ENCODE measurements around the gene NFE2L3. TPM values are rescaled to one million over a fixed set of nuclear protein-coding genes. Genes with fewer than 3 reads are reported as not detected.

Gene NFE2L3
- total and polyA plus RNA-seq, 9 of the 15 experiments (the other 6 are each of a cell fraction or from before 2014, with no cell fraction given): 2.9 to 16.9 (median 12.4) TPM

GRCh38 chr7:26201247-26202018 is 49.4 kb downstream of the NFE2L3 start, which contains the start of gene CBX3 (continued):
- TF ChIP-seq, protein P1, sequence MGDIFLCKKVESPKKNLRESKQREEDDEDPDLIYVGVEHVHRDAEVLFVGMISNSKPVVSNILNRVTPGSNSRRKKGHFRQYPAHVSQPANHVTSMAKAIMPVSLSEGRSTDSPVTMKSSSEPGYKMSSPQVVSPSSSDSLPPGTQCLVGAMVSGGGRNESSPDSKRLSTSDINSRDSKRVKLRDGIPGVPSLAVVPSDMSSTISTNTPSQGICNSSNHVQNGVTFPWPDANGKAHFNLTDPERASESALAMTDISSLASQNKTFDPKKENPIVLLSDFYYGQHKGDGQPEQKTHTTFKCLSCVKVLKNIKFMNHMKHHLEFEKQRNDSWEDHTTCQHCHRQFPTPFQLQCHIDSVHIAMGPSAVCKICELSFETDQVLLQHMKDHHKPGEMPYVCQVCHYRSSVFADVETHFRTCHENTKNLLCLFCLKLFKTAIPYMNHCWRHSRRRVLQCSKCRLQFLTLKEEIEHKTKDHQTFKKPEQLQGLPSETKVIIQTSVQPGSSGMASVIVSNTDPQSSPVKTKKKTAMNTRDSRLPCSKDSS (IDR thresholded peaks at IDR 0.05; ENCODE audit: low read depth, partially characterized antibody): no peak
- TF ChIP-seq, protein P2, sequence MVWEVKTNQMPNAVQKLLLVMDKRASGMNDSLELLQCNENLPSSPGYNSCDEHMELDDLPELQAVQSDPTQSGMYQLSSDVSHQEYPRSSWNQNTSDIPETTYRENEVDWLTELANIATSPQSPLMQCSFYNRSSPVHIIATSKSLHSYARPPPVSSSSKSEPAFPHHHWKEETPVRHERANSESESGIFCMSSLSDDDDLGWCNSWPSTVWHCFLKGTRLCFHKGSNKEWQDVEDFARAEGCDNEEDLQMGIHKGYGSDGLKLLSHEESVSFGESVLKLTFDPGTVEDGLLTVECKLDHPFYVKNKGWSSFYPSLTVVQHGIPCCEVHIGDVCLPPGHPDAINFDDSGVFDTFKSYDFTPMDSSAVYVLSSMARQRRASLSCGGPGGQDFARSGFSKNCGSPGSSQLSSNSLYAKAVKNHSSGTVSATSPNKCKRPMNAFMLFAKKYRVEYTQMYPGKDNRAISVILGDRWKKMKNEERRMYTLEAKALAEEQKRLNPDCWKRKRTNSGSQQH (CRISPR knock-in tag; IDR thresholded peaks at IDR 0.05): peak; percentile 79; the same call in 1 of the 2 replicates
- TF ChIP-seq, protein P3, sequence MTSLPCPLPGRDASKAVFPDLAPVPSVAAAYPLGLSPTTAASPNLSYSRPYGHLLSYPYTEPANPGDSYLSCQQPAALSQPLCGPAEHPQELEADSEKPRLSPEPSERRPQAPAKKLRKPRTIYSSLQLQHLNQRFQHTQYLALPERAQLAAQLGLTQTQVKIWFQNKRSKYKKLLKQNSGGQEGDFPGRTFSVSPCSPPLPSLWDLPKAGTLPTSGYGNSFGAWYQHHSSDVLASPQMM (CRISPR knock-in tag; IDR thresholded peaks at IDR 0.05): no peak
- TF ChIP-seq RAD21 (CRISPR knock-in tag; conservative IDR thresholded peaks at IDR 0.05 in 1 of 2, IDR thresholded peaks at IDR 0.05 in 1 of 2) (no peak), RBM14 (IDR thresholded peaks at IDR 0.05; ENCODE audit: borderline replicate concordance, insufficient read depth, low read depth, low read length) (no peak), YBX1 (IDR thresholded peaks at IDR 0.05) (no peak), ETV5 (CRISPR knock-in tag; IDR thresholded peaks at IDR 0.05; ENCODE audit: low read depth) (no peak), ZNF3 (CRISPR knock-in tag; IDR thresholded peaks at IDR 0.05) (no peak), ELF2 (CRISPR knock-in tag; IDR thresholded peaks at IDR 0.05) (peak; percentile 75; the same call in 1 of the 2 replicates), TAF7 (tag; IDR thresholded peaks at IDR 0.05) (peak; percentile 82), ZNF76 (CRISPR knock-in tag; IDR thresholded peaks at IDR 0.05; ENCODE audit: borderline replicate concordance) (no peak), U2AF1 (optimal IDR thresholded peaks at IDR 0.05; ENCODE audit: low read depth, low read length) (peak; percentile 74), GTF3C2 (IDR thresholded peaks at IDR 0.05; ENCODE audit: borderline replicate concordance, extremely low read depth, insufficient read length) (no peak), CHD4 (IDR thresholded peaks at IDR 0.05; ENCODE audit: insufficient read depth, insufficient replicate concordance, low read depth, low read length, poor library complexity, severe bottlenecking) (no peak), ATF1 (CRISPR knock-in tag; IDR thresholded peaks at IDR 0.05) (0 out of 2 replicates have a peak, but pooled peaks have one; percentile 3), ATF1 (tag; IDR thresholded peaks at IDR 0.05) (no peak), HDGF (IDR thresholded peaks at IDR 0.05) (no peak)
- TF ChIP-seq, protein P4, sequence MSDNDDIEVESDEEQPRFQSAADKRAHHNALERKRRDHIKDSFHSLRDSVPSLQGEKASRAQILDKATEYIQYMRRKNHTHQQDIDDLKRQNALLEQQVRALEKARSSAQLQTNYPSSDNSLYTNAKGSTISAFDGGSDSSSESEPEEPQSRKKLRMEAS (CRISPR knock-in tag; IDR thresholded peaks at IDR 0.05): 0 out of 2 replicates have a peak, but pooled peaks have one; percentile 25
